Measurements from ENCODE around the gene GUCY1B1.

GUCY1B1 gene

GRCh38 chr4:155802190-155802959 lies 43.6 kb downstream of the GUCY1B1 start:
- no peak overlapping the region for H3K4me3 ChIP-seq (ENCODE audit: low read length)
- no peaks in the 10 kb centered on the region for H3K36me3 ChIP-seq (ENCODE audit: control insufficient read depth, low read depth, low read length)
- H3K27me3 ChIP-seq (ENCODE audit: control insufficient read depth, insufficient read depth, low read length), result no peaks in the 10 kb centered on the region
- no peak overlapping the region for H3K9ac ChIP-seq (ENCODE audit: low read length)
- H3K27ac ChIP-seq (ENCODE audit: low read length), result no peak overlapping the region
- H3K9me3 ChIP-seq (ENCODE audit: control insufficient read depth, low read depth, low read length), result no peaks in the 10 kb centered on the region
- no peaks in the 10 kb centered on the region for H3K4me1 ChIP-seq (ENCODE audit: control insufficient read depth, low read depth, low read length)

- no peak overlapping the region for H3K9ac ChIP-seq (ENCODE audit: low read length)
- H3K27ac ChIP-seq (ENCODE audit: low read length), result no peak overlapping the region
- H3K4me1 ChIP-seq (ENCODE audit: control insufficient read depth, low read depth, low read length), result no peaks in the 10 kb centered on the region
- H3K9me3 ChIP-seq (ENCODE audit: control insufficient read depth, low read depth, low read length), result no peaks in the 10 kb centered on the region
- H3K27me3 ChIP-seq (ENCODE audit: control insufficient read depth, insufficient read depth, low read length), result no peaks in the 10 kb centered on the region
- no peak overlapping the region for H3K4me3 ChIP-seq (ENCODE audit: low read length)
- no peaks in the 10 kb centered on the region for H3K36me3 ChIP-seq (ENCODE audit: control insufficient read depth, low read depth, low read length)
Measured at GRCh38 chr4:155805016-155805415, 46.2 kb downstream of the GUCY1B1 start.

GRCh38 chr4:155807021-155807420 lies 48.2 kb downstream of the GUCY1B1 start:
- H3K9ac ChIP-seq (ENCODE audit: low read length), result no peak overlapping the region
- H3K27me3 ChIP-seq (ENCODE audit: control insufficient read depth, insufficient read depth, low read length), result no peaks in the 10 kb centered on the region
- no peaks in the 10 kb centered on the region for H3K36me3 ChIP-seq (ENCODE audit: control insufficient read depth, low read depth, low read length)
- H3K27ac ChIP-seq (ENCODE audit: low read length), result no peak overlapping the region
- no peaks in the 10 kb centered on the region for H3K4me1 ChIP-seq (ENCODE audit: control insufficient read depth, low read depth, low read length)
- no peak overlapping the region for H3K4me3 ChIP-seq (ENCODE audit: low read length)
- H3K9me3 ChIP-seq (ENCODE audit: control insufficient read depth, low read depth, low read length), result no peaks in the 10 kb centered on the region

GRCh38 chr4:155809835-155810234 lies 51.0 kb downstream of the GUCY1B1 start:
- Histone ChIP-seq H3K9me3 (ENCODE audit: control insufficient read depth, low read depth, low read length) (no peaks in the 10 kb centered on the region), H3K9ac (ENCODE audit: low read length) (no peak overlapping the region), H3K4me3 (ENCODE audit: low read length) (no peak overlapping the region), H3K27ac (ENCODE audit: low read length) (no peak overlapping the region), H3K4me1 (ENCODE audit: control insufficient read depth, low read depth, low read length) (no peaks in the 10 kb centered on the region), H3K36me3 (ENCODE audit: control insufficient read depth, low read depth, low read length) (no peaks in the 10 kb centered on the region), H3K27me3 (ENCODE audit: control insufficient read depth, insufficient read depth, low read length) (no peaks in the 10 kb centered on the region)

GRCh38 chr4:155811083-155811482 lies 52.3 kb downstream of the GUCY1B1 start:
- no peaks in the 10 kb centered on the region for H3K9me3 ChIP-seq (ENCODE audit: control insufficient read depth, low read depth, low read length)
- no peak overlapping the region for H3K4me3 ChIP-seq (ENCODE audit: low read length)
- H3K27ac ChIP-seq (ENCODE audit: low read length), result no peak overlapping the region
- no peaks in the 10 kb centered on the region for H3K4me1 ChIP-seq (ENCODE audit: control insufficient read depth, low read depth, low read length)
- no peaks in the 10 kb centered on the region for H3K27me3 ChIP-seq (ENCODE audit: control insufficient read depth, insufficient read depth, low read length)
- no peak overlapping the region for H3K9ac ChIP-seq (ENCODE audit: low read length)
- H3K36me3 ChIP-seq (ENCODE audit: control insufficient read depth, low read depth, low read length), result no peaks in the 10 kb centered on the region

GRCh38 chr4:155818639-155819038 lies 59.8 kb downstream of the GUCY1B1 start:
- H3K9me3 ChIP-seq (ENCODE audit: control insufficient read depth, low read depth, low read length), result no peaks in the 10 kb centered on the region
- no peaks in the 10 kb centered on the region for H3K36me3 ChIP-seq (ENCODE audit: control insufficient read depth, low read depth, low read length)
- H3K9ac ChIP-seq (ENCODE audit: low read length), result no peak overlapping the region
- H3K4me3 ChIP-seq (ENCODE audit: low read length), result no peak overlapping the region
- H3K27me3 ChIP-seq (ENCODE audit: control insufficient read depth, insufficient read depth, low read length), result no peaks in the 10 kb centered on the region
- H3K4me1 ChIP-seq (ENCODE audit: control insufficient read depth, low read depth, low read length), result peaks cover 11% of the 10 kb centered on the region
- no peak overlapping the region for H3K27ac ChIP-seq (ENCODE audit: low read length)

- Histone ChIP-seq H3K27me3 (ENCODE audit: control insufficient read depth, insufficient read depth, low read length) (no peaks in the 10 kb centered on the region), H3K4me3 (ENCODE audit: low read length) (no peak overlapping the region), H3K9ac (ENCODE audit: low read length) (no peak overlapping the region), H3K4me1 (ENCODE audit: control insufficient read depth, low read depth, low read length) (peaks cover 11% of the 10 kb centered on the region), H3K9me3 (ENCODE audit: control insufficient read depth, low read depth, low read length) (no peaks in the 10 kb centered on the region), H3K27ac (ENCODE audit: low read length) (no peak overlapping the region), H3K36me3 (ENCODE audit: control insufficient read depth, low read depth, low read length) (no peaks in the 10 kb centered on the region)
Measured at GRCh38 chr4:155819066-155819465, 60.2 kb downstream of the GUCY1B1 start.

- H3K27me3 ChIP-seq (ENCODE audit: control insufficient read depth, insufficient read depth, low read length), result no peaks in the 10 kb centered on the region
- no peak overlapping the region for H3K27ac ChIP-seq (ENCODE audit: low read length)
- no peaks in the 10 kb centered on the region for H3K9me3 ChIP-seq (ENCODE audit: control insufficient read depth, low read depth, low read length)
- no peak overlapping the region for H3K9ac ChIP-seq (ENCODE audit: low read length)
- H3K4me1 ChIP-seq (ENCODE audit: control insufficient read depth, low read depth, low read length), result peaks cover 11% of the 10 kb centered on the region
- no peaks in the 10 kb centered on the region for H3K36me3 ChIP-seq (ENCODE audit: control insufficient read depth, low read depth, low read length)
- no peak overlapping the region for H3K4me3 ChIP-seq (ENCODE audit: low read length)
Measured at GRCh38 chr4:155820887-155821518, 62.2 kb downstream of the GUCY1B1 start.

GRCh38 chr4:155822572-155822971 lies 63.8 kb downstream of the GUCY1B1 start:
- no peak overlapping the region for H3K4me3 ChIP-seq (ENCODE audit: low read length)
- no peaks in the 10 kb centered on the region for H3K36me3 ChIP-seq (ENCODE audit: control insufficient read depth, low read depth, low read length)
- no peaks in the 10 kb centered on the region for H3K27me3 ChIP-seq (ENCODE audit: control insufficient read depth, insufficient read depth, low read length)
- H3K4me1 ChIP-seq (ENCODE audit: control insufficient read depth, low read depth, low read length), result peaks cover 11% of the 10 kb centered on the region
- H3K27ac ChIP-seq (ENCODE audit: low read length), result no peak overlapping the region
- H3K9me3 ChIP-seq (ENCODE audit: control insufficient read depth, low read depth, low read length), result no peaks in the 10 kb centered on the region
- no peak overlapping the region for H3K9ac ChIP-seq (ENCODE audit: low read length)

GRCh38 chr4:155828628-155829027 lies 69.8 kb downstream of the GUCY1B1 start:
- Histone ChIP-seq H3K4me1 (ENCODE audit: control insufficient read depth, low read depth, low read length) (no peaks in the 10 kb centered on the region), H3K4me3 (ENCODE audit: low read length) (no peak overlapping the region), H3K9ac (ENCODE audit: low read length) (no peak overlapping the region), H3K27ac (ENCODE audit: low read length) (no peak overlapping the region), H3K27me3 (ENCODE audit: control insufficient read depth, insufficient read depth, low read length) (no peaks in the 10 kb centered on the region), H3K9me3 (ENCODE audit: control insufficient read depth, low read depth, low read length) (no peaks in the 10 kb centered on the region), H3K36me3 (ENCODE audit: control insufficient read depth, low read depth, low read length) (no peaks in the 10 kb centered on the region)

GRCh38 chr4:155832664-155833063 lies 73.8 kb downstream of the GUCY1B1 start:
- Histone ChIP-seq H3K4me1 (ENCODE audit: control insufficient read depth, low read depth, low read length) (no peaks in the 10 kb centered on the region), H3K27ac (ENCODE audit: low read length) (no peak overlapping the region), H3K9me3 (ENCODE audit: control insufficient read depth, low read depth, low read length) (no peaks in the 10 kb centered on the region), H3K4me3 (ENCODE audit: low read length) (no peak overlapping the region), H3K27me3 (ENCODE audit: control insufficient read depth, insufficient read depth, low read length) (no peaks in the 10 kb centered on the region), H3K36me3 (ENCODE audit: control insufficient read depth, low read depth, low read length) (no peaks in the 10 kb centered on the region), H3K9ac (ENCODE audit: low read length) (no peak overlapping the region)
